HL-60 (cell line): ENCODE results near the gene TMX4.
"Not testable (repeated sequence)": the region's sequence is repeated elsewhere in the genome, so short reads cannot be mapped to it uniquely, and the experiment has no call there.

Experiments used
- DNase-seq, 2 experiments: peaks; one replicate each; pipeline ENCODE4 v3.0.0-alpha.2; 2010 to 2020; ENCODE audit warnings: low read depth in 1 of 2, low spot score in 1 of 2
- H3K27ac ChIP-seq: fragments of 250-450 bp; sonication (Bioruptor Pico); replicated peaks from 2 replicates; pipeline ENCODE4 v1.5.1; 2020; ENCODE audit warnings: mild to moderate bottlenecking, moderate library complexity
- H3K27me3 ChIP-seq: fragments of 250-450 bp; sonication (Bioruptor Pico); 2 replicates; pipeline ENCODE4 v1.5.1; 2021; ENCODE audit warnings: mild to moderate bottlenecking, moderate library complexity; ENCODE audit not compliant: insufficient read depth, poor library complexity, severe bottlenecking
- H3K4me3 ChIP-seq: replicated peaks from 2 replicates; pipeline ENCODE4 v1.5.1; 2011; ENCODE audit warnings: mild to moderate bottlenecking, control low read depth, low read length; ENCODE audit not compliant: insufficient read depth
- GABPA ChIP-seq: IDR thresholded peaks from 2 replicates; pipeline ENCODE4 v1.6.1; 2012; ENCODE audit warnings: low read depth
- POLR2AphosphoS5 ChIP-seq: IDR thresholded peaks from 2 replicates; pipeline ENCODE4 v1.6.1; 2012; ENCODE audit warnings: low read depth
- SPI1 ChIP-seq: IDR thresholded peaks from 2 replicates; pipeline ENCODE4 v1.6.1; 2012; ENCODE audit warnings: low read depth, mild to moderate bottlenecking, borderline replicate concordance
- TF ChIP-seq, protein P1 (sequence below): IDR thresholded peaks from 2 replicates; pipeline ENCODE4 v1.6.1; 2012; ENCODE audit warnings: low read depth; ENCODE audit not compliant: insufficient replicate concordance
- TF ChIP-seq, protein P2 (sequence below): IDR thresholded peaks from one replicate; pipeline ENCODE4 v1.5.1; 2011; ENCODE audit warnings: low read length, control low read depth, inconsistent platforms; ENCODE audit not compliant: insufficient read depth

The TMX4 gene

DNA sequence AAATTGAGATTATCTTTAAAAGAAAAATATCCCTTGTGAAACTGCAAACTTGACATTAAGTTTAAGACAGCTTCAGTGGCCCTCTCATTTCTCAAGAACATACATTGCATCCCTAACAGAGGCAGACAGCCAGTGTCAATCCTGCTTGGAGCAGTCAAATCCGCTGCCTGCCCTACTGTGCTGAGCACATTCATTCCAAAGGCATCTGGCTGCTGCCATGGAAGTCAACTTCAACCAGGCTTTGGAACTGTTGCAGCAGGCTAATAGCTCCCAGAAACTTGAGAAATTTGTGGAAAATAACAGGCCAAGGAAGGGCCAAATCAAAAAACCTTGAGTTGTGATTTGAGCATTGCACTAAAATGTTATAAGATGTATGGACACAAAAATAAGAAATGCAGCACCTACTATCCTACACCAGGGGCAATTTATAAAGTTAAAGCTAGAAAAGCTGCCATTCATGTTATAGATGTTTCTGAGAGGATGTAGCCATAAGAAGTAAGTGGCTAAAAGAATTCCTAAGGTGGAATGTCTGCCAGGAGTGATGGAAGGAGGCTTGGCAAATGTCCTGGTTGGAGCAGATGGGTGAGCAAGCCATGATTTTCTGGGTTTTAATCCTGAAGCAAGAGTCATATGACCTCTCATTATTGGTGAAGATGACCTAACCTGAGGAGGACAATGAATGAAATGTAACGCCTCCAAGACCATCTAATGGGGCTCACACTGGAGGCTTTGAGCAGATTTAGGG is 47.9 kb downstream of the TMX4 start:
- no peak for DNase-seq
- no peak overlapping the region for H3K27ac ChIP-seq
- TF ChIP-seq, protein P1, sequence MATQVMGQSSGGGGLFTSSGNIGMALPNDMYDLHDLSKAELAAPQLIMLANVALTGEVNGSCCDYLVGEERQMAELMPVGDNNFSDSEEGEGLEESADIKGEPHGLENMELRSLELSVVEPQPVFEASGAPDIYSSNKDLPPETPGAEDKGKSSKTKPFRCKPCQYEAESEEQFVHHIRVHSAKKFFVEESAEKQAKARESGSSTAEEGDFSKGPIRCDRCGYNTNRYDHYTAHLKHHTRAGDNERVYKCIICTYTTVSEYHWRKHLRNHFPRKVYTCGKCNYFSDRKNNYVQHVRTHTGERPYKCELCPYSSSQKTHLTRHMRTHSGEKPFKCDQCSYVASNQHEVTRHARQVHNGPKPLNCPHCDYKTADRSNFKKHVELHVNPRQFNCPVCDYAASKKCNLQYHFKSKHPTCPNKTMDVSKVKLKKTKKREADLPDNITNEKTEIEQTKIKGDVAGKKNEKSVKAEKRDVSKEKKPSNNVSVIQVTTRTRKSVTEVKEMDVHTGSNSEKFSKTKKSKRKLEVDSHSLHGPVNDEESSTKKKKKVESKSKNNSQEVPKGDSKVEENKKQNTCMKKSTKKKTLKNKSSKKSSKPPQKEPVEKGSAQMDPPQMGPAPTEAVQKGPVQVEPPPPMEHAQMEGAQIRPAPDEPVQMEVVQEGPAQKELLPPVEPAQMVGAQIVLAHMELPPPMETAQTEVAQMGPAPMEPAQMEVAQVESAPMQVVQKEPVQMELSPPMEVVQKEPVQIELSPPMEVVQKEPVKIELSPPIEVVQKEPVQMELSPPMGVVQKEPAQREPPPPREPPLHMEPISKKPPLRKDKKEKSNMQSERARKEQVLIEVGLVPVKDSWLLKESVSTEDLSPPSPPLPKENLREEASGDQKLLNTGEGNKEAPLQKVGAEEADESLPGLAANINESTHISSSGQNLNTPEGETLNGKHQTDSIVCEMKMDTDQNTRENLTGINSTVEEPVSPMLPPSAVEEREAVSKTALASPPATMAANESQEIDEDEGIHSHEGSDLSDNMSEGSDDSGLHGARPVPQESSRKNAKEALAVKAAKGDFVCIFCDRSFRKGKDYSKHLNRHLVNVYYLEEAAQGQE = no peak
- TF ChIP-seq, protein P2, sequence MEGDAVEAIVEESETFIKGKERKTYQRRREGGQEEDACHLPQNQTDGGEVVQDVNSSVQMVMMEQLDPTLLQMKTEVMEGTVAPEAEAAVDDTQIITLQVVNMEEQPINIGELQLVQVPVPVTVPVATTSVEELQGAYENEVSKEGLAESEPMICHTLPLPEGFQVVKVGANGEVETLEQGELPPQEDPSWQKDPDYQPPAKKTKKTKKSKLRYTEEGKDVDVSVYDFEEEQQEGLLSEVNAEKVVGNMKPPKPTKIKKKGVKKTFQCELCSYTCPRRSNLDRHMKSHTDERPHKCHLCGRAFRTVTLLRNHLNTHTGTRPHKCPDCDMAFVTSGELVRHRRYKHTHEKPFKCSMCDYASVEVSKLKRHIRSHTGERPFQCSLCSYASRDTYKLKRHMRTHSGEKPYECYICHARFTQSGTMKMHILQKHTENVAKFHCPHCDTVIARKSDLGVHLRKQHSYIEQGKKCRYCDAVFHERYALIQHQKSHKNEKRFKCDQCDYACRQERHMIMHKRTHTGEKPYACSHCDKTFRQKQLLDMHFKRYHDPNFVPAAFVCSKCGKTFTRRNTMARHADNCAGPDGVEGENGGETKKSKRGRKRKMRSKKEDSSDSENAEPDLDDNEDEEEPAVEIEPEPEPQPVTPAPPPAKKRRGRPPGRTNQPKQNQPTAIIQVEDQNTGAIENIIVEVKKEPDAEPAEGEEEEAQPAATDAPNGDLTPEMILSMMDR = no peak
- no peak for TF ChIP-seq GABPA
- no peak for TF ChIP-seq SPI1
- no peak for TF ChIP-seq POLR2AphosphoS5
- no peaks in the 10 kb centered on the region for H3K27me3 ChIP-seq
- H3K4me3 ChIP-seq = no peak overlapping the region

DNA sequence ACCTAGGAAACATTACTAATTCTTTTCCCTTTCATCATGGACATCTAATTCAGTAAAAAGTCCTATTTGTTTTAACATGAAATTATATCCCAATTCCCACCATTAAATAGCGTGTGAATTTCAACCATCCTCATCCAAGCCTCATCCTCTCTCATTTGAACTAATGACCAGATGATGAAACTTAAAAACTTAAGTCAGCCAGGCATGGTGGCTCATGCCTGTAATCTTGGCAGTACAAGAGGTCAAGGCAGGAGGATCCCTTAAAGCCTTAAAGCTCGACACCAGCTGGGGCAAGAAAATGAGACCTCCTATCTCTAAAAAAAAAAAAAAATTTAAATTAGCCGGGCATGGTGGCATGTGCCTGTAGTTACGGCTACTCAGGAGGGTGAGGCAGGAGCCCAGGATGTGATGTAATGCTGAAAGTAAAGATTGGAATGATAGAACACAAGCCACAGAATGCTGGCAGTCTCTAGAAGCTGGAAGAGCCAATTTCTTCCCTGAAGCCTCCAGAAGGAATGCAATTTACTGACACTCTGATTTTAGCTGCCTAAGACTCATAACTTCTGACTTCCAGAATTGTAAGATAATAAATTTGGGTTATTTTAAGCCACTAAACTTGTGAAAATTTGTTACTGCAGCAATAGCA is 52.2 kb downstream of the TMX4 start:
- H3K4me3 ChIP-seq = no peak overlapping the region
- TF ChIP-seq SPI1 (no peak), POLR2AphosphoS5 (no peak), GABPA (no peak)
- TF ChIP-seq, protein P1 = no peak
- no peaks in the 10 kb centered on the region for H3K27me3 ChIP-seq
- no peak for DNase-seq
- H3K27ac ChIP-seq = no peak overlapping the region

DNA sequence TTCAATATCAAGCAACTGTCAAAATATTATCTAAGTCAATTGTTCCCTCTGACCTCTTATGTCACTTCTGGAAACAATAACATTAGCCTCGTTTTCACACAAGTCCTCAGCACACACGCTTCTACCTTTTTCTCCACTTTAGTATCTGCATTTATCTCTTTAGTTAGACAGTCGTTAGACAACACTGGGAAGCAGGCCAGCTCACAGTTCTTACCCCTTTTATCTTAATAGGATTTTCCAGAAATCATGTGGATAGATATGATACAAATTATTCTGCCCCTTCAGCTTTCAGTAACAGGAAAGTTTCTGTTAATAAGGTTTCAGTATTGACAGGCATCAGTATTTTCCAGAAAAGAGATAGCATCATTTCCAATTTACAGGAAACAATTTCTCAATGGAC is 53.4 kb downstream of the TMX4 start:
- DNase-seq = no peak
- H3K4me3 ChIP-seq = no peak overlapping the region
- TF ChIP-seq POLR2AphosphoS5 (no peak), SPI1 (no peak)
- no peak overlapping the region for H3K27ac ChIP-seq
- no peaks in the 10 kb centered on the region for H3K27me3 ChIP-seq

DNA sequence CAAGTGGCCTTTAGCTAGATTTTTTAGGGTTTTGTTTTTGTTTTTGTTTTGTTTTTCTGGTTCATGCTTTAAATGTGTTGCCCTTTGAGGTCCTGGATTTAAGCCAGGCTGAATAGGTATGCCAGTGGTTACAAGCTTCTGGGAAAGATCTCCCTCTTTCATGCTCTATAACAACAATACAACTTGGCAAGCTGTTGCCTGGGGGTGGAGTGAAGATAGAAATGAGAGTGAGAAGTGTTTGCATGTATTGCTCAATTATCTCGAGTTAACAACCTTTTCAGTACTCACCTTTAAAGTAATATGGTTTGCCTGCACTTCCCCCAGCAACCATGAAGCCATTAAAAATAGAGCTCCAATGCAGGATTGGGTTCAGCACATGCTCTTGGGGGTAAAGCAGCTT is 60.1 kb downstream of the TMX4 start:
- no peak for DNase-seq
- H3K27ac ChIP-seq = no peak overlapping the region
- TF ChIP-seq SPI1 (no peak), GABPA (no peak), POLR2AphosphoS5 (no peak)
- TF ChIP-seq, protein P1 = no peak
- TF ChIP-seq, protein P2 = no peak
- H3K27me3 ChIP-seq = no peaks in the 10 kb centered on the region
- no peak overlapping the region for H3K4me3 ChIP-seq

DNA sequence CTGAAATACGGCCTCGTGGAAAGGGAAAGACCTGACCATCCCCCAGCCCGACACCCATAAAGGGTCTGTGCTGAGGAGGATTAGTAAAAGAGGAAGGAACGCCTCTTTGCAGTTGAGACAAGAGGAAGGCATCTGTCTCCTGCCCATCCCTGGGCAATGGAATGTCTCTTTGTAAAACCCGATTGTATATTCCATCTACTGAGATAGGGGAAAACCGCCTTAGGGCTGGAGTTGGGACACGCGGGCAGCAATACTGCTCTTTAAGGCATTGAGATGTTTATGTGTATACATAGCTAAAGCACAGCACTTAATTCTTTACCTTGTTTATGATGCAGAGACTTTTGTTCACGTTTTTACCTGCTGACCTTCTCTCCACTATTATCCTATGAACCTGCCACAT is 63.0 kb downstream of the TMX4 start:
- DNase-seq, H3K4me3 ChIP-seq, H3K27me3 ChIP-seq, H3K27ac ChIP-seq: not testable (repeated sequence)
